ENCODE data around the gene NFS1.

The NFS1 gene

DNA sequence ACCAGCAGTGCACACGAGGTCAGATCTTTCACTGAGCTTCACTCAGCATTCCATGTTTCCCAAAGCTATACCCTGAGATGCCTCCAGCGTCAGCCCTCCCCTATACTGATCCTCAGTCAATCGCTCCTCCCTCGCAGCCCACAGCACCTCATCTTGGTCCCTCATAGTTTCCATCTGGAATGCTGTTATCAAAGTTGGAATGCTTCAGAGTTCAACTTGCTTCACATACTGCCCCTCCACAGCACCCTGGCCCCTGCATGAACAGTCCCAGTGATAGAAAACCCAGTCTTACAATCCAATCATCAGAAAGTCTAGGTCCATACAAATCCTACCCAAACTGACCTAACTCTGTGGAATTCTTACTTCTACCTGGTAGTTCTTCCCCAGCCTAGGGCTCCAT, 63.5 kb downstream of the NFS1 start:
- DNase-seq = no peak

DNA sequence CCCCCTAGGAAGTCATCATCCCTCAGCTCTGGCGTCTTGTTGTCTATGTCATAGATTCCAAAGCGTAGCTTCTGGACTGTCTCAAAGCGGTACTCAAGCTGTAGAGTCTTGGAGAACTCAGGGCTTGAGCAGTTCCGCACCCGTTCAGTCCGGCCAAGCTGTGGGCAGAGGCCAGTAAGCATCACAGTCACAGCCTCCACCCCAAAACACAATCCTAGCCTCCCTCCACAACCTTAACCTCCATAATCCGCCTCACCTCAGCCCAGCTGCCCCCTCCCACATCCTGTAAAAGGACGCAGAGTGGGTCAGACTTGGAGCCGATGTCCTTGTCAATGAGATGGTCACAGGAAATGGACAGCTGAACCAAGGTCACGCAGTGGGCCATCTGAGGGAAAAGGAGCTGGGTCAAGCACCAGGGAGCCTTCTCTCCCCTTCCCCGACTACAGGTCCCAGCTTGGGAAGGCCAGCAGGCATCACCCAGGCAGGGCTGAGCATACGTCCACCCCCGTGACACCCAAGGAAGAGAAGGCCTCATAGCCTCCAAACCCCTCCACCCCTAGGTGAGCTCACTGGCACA, 66.5 kb downstream of the NFS1 start:
- no peak for DNase-seq

DNA sequence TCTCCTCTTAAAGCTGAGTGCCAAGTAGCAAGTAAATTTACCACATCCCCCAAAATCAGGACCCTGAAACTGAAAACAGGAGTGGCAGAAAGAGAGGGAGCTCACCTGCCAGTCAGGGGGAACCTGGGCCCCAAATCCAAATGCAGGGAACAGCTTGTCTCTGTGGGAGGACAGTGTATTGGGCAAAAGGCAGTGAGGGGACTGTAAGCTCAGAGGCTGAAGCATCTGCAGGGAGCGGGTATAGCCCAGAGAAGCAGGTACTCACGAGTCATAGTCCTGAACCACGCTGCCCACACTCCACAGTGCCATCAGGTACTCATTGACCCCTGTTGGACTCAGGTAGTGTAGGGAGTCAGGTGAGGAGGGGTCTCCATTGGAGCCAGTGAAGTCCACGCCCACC, 68.5 kb downstream of the NFS1 start:
- no peak for DNase-seq

DNA sequence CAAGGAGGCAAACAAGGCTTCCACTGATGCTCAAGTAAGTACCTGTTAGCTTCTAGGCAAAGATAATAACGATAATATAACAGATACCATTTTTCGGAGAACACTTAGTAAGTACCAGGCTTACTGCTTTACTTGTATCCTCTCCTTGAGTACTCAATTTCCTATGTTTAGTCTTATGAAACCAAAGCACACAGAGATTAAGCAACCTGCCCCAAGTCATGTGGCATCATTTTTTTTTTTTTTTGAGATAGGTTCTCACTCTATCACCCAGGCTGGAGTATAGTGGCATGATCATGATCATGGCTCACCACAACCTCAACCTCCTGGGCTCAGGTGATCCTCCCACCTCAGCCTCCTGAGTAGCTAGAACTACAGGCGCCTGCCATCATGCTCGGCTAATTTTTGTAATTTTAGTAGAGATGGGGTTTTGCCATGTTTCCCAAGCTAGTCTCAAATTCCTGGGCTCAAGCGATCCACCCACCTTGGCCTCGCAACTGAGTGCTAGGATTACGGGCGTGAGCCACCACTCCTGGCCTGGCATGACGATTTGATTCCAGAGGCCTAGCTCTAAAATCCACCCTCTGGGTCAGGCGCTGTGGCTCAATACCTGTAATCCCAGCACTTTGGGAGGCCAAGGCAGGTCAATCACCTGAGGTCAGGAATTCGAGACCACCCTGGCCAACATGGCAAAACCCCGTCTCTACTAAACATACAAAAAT, 69.6 kb downstream of the NFS1 start:
- no peak for DNase-seq

DNA sequence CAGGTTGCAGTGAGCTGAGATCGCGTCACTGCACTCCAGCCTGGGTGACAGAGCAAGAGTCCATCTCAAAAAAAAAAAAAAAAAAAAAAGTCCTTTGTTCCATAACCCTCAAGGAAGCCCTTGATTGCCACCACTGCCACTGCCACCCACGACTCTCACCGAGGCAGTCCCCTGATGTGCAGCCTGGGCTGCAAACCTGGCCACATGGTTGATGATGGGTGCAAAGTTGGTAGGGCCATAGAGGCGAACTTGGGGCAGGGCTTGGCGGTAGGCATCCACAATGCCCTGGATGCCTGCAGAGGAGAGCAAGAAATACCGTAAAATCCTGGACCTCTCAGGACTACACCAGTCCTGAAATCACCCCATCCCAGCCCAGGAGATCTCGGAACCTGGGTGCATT, 72.0 kb downstream of the NFS1 start:
- no peak for DNase-seq

DNA sequence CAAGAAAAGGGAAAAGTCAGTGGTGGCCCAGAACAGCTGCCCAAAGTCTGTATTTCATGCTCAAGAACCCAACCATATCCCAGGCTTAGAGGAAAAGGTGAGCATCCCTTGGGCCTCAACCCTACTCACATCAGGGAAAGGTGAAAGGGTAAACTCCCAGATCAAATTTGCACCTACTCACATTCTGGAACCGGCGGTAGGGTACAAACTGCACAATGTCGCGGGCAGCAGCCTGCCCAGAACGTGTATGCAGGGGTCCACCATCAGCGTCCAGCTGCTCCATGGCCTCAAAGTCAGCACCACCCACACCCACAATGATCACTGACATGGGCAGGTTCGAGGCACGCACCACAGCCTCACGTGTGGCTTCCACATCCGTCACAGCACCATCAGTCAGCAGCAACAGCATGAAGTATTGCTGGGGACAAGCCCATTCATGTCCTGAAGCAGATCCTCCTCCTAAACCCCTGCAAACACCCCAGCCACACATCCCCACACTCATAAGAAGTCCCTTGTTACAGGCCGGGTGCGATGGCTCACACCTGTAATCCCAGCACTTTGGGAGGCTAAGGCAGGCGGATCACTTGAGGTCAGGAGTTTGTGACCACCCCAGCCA, 72.7 kb downstream of the NFS1 start:
- DNase-seq = no peak

DNA sequence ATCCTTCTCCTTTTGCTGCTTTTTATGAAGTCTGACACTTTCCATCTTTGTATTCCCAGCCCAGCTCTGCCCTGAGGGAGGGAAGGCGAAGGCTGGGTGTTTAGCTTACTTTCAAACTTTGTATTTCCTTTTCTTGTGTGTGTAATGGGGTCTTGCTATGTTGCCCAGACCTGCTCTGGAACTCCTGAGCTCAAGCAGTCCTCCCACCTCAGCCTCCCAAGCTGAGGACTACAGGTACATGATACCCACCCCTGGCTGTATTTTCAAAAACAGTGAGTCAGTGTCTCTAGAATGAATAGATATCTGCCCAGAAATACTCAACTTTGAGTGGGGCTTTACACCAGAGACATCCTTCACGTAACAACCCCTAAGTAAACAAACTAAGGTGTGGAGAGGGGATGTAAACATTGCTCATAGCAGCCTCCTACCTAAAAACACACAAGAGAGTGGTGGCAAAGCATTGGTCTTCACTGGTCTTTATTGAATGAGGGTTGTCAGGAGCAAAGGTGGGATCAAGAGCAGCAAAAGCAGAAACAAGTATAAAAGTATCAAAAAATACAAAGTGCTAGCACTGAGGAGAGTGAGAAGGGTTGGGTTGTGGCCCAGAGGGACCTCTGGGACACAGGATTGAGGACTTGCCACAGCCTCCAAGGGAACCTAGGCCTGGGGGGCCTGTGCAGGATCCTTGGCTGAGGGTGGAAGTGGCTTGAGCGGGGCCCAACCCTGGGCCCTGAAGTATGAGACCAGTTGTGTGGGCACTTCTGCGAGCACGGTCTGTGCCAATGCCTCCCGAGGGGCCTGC, 73.4 kb downstream of the NFS1 start:
- no peak for DNase-seq

DNA sequence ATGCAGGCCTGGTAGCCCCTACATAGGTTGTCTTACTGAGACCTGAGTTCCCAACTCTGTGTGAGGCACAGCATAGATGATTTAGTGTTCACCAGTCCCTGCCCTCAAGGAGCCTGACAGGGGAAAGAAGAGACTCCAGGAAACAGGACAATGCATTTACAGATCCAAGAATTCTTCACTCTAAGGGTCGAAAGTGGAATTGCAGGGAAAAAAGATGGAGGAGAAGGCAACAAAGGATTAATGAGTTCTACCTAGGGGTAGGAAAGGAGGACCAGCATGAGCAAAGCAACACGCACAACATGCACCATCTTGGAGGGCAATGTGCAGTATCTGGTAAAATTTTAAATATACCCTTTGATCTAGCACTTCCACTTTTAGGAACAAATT, 77.6 kb downstream of the NFS1 start:
- DNase-seq = no peak

DNA sequence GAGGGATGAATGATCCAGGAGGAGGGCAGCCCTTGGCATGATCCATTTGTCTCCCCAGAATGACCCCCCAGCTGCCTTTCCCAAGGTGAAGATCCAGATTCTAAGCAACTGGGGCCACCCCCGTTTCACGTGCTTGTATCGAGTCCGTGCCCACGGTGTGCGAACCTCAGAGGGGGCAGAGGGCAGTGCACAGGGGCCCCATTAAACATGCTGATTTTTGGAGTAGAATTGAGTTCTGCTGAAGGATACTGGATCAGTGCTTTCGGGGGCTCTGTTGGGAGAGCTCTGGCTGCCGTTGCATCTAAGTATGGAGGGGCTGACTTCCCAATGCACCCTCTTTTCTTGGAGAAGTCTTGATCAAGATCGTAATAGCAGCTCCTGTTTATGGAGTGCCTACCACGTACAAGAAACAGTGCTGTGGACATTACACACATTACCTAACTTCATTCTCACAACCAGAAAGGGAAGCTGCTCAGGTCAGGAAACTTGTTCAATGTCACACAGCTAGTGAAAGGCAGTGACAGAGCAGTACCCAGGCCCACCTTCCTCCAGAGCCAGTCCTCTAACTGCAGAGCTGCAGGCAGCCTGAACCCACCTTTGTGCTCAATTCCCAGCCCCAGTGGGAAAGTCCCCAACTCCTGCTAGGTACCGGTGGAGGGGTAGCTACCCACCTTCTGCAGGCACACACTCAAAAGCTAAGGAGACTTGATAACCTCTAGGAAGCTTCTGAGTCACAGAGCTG, 78.2 kb downstream of the NFS1 start:
- no peak for DNase-seq

DNA sequence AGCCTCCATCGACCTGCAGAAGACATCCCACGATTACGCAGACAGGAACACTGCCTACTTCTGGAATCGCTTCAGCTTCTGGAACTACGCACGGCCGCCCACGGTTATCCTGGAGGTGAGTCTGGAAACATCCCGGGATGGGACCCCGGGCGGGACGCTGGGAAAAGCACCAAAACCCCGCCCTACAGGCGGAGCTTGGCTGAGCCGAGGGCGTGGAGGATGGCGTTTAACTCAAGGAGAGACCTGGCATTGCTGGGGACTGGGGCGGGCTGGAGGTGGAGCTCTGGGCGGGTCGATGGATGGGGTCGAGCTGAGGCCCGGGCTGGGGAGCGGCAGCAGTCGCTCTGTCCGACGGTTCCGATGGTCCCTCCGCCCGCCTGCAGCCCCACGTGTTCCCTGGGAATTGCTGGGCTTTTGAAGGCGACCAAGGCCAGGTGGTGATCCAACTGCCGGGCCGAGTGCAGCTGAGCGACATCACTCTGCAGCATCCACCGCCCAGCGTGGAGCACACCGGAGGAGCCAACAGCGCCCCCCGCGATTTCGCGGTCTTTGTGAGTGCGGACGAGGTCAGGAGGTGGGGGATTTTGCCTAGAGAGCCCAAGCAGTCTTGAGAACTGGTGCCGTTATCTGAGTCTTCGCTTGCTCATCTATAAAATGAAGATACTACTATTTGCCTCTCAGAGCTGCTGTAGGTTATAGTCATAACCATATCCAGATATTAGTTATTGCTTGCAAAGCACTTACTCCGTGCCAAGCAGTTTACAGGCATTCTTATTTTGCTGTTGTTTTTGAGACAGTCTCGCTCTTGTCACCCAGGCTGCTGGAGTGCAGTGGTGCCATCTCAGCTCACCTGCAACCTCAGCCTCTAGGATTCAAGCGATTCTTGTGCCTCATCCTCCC, 79.7 kb downstream of the NFS1 start:
- DNase-seq = peak; percentile 18

DNA sequence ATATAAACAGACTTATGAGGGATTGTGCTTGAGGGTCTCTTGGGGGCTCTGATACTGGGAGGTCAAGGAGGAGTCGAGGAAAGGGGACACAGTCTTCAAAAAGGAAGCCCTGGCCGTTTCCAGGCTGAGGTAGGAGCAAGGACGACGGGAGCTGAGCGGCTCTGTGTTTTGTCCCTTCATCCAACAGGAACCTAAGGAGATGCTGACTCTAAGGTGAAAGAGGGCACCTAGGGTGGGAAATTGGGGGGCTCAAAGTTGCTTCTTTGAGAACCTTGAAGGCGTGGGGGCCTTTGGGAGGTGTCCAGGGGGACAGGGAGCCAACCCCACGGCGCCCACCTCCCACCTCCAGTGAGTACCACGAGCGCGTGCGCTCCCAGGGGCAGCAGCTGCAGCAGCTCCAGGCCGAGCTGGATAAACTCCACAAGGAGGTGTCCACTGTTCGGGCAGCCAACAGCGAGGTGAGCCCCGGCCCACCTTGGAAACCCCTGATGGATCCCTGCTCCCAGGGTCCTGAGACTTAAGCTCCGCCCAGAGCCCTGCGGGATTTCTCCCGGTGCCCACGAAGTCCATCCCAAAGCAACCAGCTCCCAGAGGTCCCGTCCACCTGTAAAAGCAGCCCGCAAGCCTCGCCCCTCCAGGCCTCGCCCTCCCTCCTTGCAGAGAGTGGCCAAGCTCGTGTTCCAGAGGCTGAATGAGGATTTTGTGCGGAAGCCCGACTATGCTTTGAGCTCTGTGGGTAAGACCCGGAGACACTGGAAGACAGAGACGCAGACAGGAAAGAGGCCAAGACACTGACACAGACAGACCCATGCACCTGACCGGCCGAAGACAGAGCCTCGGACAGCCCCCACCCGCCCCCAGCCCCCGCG, 80.7 kb downstream of the NFS1 start:
- no peak for DNase-seq

Measured in NCI-H2029 treated with DMSO at 0.1 percent for 48 hours (cell line).